RWPE2 (cell line): ENCODE data around the gene SPATA3.

Experiments
- ATAC-seq: fragments of 200-7000 bp; cut with Tn5 transposase; 3 replicates; pipeline ENCODE4 v1.9.1; 2021; ENCODE audit warnings: low read depth
- DNase-seq: peaks from one replicate; pipeline ENCODE4 v3.0.0-alpha.2; 2020; ENCODE audit warnings: low spot score
- H3K27ac ChIP-seq: fragments of 450-650 bp; 2 replicates; pipeline ENCODE4 v1.5.1; 2017; ENCODE audit warnings: mild to moderate bottlenecking; ENCODE audit not compliant: poor library complexity, severe bottlenecking
- H3K27me3 ChIP-seq: fragments of 250-450 bp; sonication (Bioruptor Pico); 2 replicates; pipeline ENCODE4 v1.5.1; 2021; ENCODE audit warnings: mild to moderate bottlenecking, moderate library complexity; ENCODE audit not compliant: insufficient read depth, poor library complexity, severe bottlenecking
- H3K36me3 ChIP-seq: fragments of 250-450 bp; sonication (Bioruptor Pico); 2 replicates; pipeline ENCODE4 v1.5.1; 2020; ENCODE audit warnings: low read depth, mild to moderate bottlenecking, moderate library complexity
- H3K4me1 ChIP-seq: fragments of 250-450 bp; sonication (Bioruptor Pico); 2 replicates; pipeline ENCODE4 v1.5.1; 2021; ENCODE audit warnings: mild to moderate bottlenecking, moderate library complexity; ENCODE audit not compliant: insufficient read depth, poor library complexity, severe bottlenecking
- H3K4me3 ChIP-seq: fragments of 250-450 bp; sonication (Bioruptor Pico); 2 replicates; pipeline ENCODE4 v1.5.1; 2021; ENCODE audit warnings: mild to moderate bottlenecking, moderate library complexity; ENCODE audit not compliant: severe bottlenecking
- H3K9me3 ChIP-seq: fragments of 250-450 bp; sonication (Bioruptor Pico); 2 replicates; pipeline ENCODE4 v1.5.1; 2021; ENCODE audit warnings: mild to moderate bottlenecking, moderate library complexity; ENCODE audit not compliant: severe bottlenecking
- CTCF ChIP-seq: fragments of 450-650 bp; IDR thresholded peaks from one replicate; pipeline ENCODE4 v1.5.1; 2017; ENCODE audit warnings: mild to moderate bottlenecking, moderate library complexity; ENCODE audit not compliant: poor library complexity, severe bottlenecking

Gene SPATA3

GRCh38 chr2:231029563-231029962 lies 33.6 kb downstream of the SPATA3 start:
- DNase-seq = no peak
- no peak for TF ChIP-seq CTCF
- no peak overlapping the region for H3K4me3 ChIP-seq
- H3K36me3 ChIP-seq = no peaks in the 10 kb centered on the region
- H3K27ac ChIP-seq = no peak overlapping the region
- H3K27me3 ChIP-seq = no peaks in the 10 kb centered on the region
- H3K4me1 ChIP-seq = no peaks in the 10 kb centered on the region
- no peak for ATAC-seq
- H3K9me3 ChIP-seq = no peaks in the 10 kb centered on the region

GRCh38 chr2:231030725-231031124 lies 34.8 kb downstream of the SPATA3 start:
- ATAC-seq = no peak

GRCh38 chr2:231032575-231033140 lies 36.7 kb downstream of the SPATA3 start:
- no peak for TF ChIP-seq CTCF
- Histone ChIP-seq H3K36me3 (no peaks in the 10 kb centered on the region), H3K27me3 (peaks cover 19% of the 10 kb centered on the region), H3K4me1 (no peaks in the 10 kb centered on the region), H3K27ac (no peak overlapping the region), H3K9me3 (no peaks in the 10 kb centered on the region), H3K4me3 (no peak overlapping the region)
- ATAC-seq (no peak), DNase-seq (no peak)

More at GRCh38 chr2:231030725-231031124, 34.8 kb downstream of the SPATA3 start:
- Histone ChIP-seq H3K27ac (no peak overlapping the region), H3K27me3 (peaks cover 9% of the 10 kb centered on the region), H3K36me3 (no peaks in the 10 kb centered on the region), H3K4me3 (no peak overlapping the region), H3K4me1 (no peaks in the 10 kb centered on the region), H3K9me3 (no peaks in the 10 kb centered on the region)
- DNase-seq = no peak
- no peak for TF ChIP-seq CTCF

GRCh38 chr2:231033147-231034132 lies 37.5 kb downstream of the SPATA3 start:
- H3K27ac ChIP-seq = no peak overlapping the region
- no peaks in the 10 kb centered on the region for H3K9me3 ChIP-seq
- no peak overlapping the region for H3K4me3 ChIP-seq
- H3K4me1 ChIP-seq = no peaks in the 10 kb centered on the region
- H3K27me3 ChIP-seq = peaks cover 24% of the 10 kb centered on the region
- H3K36me3 ChIP-seq = no peaks in the 10 kb centered on the region
- DNase-seq (no peak), ATAC-seq (no peak)
- no peak for TF ChIP-seq CTCF
